ENCODE data around the gene CSGALNACT2. TPM values are rescaled to one million over a fixed set of nuclear protein-coding genes. Genes with fewer than 3 reads are reported as not detected.

CSGALNACT2 gene
- total RNA-seq, 1 experiment from 2014 or later: 10.0 TPM

DNA sequence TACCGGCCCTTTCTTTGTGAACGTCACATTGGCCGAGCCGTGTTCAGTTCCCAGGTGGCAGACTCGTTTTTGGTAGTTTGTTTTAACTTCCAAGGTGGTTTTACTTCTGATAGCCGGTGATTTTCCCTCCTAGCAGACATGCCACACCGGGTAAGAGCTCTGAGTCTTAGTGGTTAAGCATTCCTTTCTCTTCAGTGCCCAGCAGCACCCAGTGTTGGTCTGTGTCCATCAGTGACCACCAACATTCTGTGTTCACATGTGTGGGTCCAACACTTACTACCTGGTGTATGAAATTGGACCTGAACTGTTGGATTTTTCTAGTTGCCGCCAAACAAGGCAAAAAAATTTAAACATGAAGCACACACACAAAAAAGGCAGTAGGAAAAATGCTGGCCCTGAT, 9.9 kb upstream of the CSGALNACT2 start:
- CTCF ChIA-PET: interaction anchor here (0.5 kb wide), 1 partner anchor 22 kb away, joined by 8 read pairs; no protein-coding TSS in a partner anchor
- no peak overlapping the region for H3K4me3 Mint-ChIP-seq (ENCODE audit: low read depth, unreplicated experiment)
- TF ChIP-seq, protein P1, sequence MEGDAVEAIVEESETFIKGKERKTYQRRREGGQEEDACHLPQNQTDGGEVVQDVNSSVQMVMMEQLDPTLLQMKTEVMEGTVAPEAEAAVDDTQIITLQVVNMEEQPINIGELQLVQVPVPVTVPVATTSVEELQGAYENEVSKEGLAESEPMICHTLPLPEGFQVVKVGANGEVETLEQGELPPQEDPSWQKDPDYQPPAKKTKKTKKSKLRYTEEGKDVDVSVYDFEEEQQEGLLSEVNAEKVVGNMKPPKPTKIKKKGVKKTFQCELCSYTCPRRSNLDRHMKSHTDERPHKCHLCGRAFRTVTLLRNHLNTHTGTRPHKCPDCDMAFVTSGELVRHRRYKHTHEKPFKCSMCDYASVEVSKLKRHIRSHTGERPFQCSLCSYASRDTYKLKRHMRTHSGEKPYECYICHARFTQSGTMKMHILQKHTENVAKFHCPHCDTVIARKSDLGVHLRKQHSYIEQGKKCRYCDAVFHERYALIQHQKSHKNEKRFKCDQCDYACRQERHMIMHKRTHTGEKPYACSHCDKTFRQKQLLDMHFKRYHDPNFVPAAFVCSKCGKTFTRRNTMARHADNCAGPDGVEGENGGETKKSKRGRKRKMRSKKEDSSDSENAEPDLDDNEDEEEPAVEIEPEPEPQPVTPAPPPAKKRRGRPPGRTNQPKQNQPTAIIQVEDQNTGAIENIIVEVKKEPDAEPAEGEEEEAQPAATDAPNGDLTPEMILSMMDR (IDR thresholded peaks at IDR 0.05; ENCODE audit: unreplicated experiment): no peak
- no TSS peak for BruUV-seq (replicated peaks)
- no peaks in the 10 kb centered on the region for H3K9me3 Mint-ChIP-seq (ENCODE audit: low read depth, unreplicated experiment)
- H3K27ac Mint-ChIP-seq (ENCODE audit: unreplicated experiment): no peak overlapping the region
- H3K4me1 Mint-ChIP-seq (ENCODE audit: low read depth, unreplicated experiment): no peaks in the 10 kb centered on the region
- intact Hi-C loops (cut with micrococcal nuclease; ENCODE audit: unreplicated experiment): no loop called here
- DNase-seq: no peak
- H3K27me3 Mint-ChIP-seq (ENCODE audit: unreplicated experiment): peaks cover 87% of the 10 kb centered on the region
- no peaks in the 10 kb centered on the region for H3K36me3 Mint-ChIP-seq (ENCODE audit: insufficient read depth, unreplicated experiment)

DNA sequence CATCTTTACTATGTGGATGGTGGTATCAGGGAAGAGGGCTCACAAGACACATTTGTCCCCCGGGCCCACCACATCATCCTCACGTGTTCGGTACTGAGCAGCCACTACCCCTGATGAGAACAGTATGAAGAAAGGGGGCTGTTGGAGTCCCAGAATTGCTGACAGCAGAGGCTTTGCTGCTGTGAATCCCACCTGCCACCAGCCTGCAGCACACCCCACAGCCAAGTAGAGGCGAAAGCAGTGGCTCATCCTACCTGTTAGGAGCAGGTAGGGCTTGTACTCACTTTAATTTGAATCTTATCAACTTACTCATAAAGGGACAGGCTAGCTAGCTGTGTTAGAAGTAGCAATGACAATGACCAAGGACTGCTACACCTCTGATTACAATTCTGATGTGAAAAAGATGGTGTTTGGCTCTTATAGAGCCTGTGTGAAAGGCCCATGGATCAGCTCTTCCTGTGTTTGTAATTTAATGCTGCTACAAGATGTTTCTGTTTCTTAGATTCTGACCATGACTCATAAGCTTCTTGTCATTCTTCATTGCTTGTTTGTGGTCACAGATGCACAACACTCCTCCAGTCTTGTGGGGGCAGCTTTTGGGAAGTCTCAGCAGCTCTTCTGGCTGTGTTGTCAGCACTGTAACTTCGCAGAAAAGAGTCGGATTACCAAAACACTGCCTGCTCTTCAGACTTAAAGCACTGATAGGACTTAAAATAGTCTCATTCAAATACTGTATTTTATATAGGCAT, 9.1 kb upstream of the CSGALNACT2 start:
- TF ChIP-seq, protein P1 (IDR thresholded peaks at IDR 0.05; ENCODE audit: unreplicated experiment): no peak
- Mint-ChIP-seq H3K27ac (ENCODE audit: unreplicated experiment) (no peak overlapping the region), H3K27me3 (ENCODE audit: unreplicated experiment) (peaks cover 84% of the 10 kb centered on the region), H3K36me3 (ENCODE audit: insufficient read depth, unreplicated experiment) (no peaks in the 10 kb centered on the region), H3K4me3 (ENCODE audit: low read depth, unreplicated experiment) (no peak overlapping the region), H3K9me3 (ENCODE audit: low read depth, unreplicated experiment) (no peaks in the 10 kb centered on the region), H3K4me1 (ENCODE audit: low read depth, unreplicated experiment) (no peaks in the 10 kb centered on the region)
- intact Hi-C loops (cut with micrococcal nuclease; ENCODE audit: unreplicated experiment): no loop called here
- no TSS peak for BruUV-seq (replicated peaks)
- CTCF ChIA-PET: no interaction called here
- no peak for DNase-seq

DNA sequence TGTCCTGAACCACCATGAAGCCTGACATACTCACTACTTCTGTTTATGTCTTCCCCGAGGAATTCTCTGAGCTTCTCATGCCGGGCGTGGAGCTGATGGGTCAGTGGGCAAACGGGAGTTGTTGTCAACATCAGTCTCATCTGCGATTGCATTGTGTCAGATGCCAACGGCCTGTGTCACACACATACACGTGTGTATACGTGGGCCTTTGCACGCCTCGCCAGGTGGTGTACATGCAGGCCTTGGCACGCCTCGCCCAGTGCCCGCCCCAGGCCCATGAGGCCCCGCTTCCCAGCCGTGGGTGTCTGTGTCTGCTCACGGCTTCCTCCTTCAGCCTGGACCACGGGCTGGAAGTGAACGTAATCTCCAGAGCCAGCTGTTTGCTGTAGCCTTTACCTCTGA, 7.5 kb upstream of the CSGALNACT2 start:
- Mint-ChIP-seq H3K27ac (ENCODE audit: unreplicated experiment) (no peak overlapping the region), H3K4me1 (ENCODE audit: low read depth, unreplicated experiment) (no peaks in the 10 kb centered on the region), H3K9me3 (ENCODE audit: low read depth, unreplicated experiment) (no peaks in the 10 kb centered on the region), H3K4me3 (ENCODE audit: low read depth, unreplicated experiment) (no peak overlapping the region), H3K27me3 (ENCODE audit: unreplicated experiment) (peaks cover 77% of the 10 kb centered on the region), H3K36me3 (ENCODE audit: insufficient read depth, unreplicated experiment) (no peaks in the 10 kb centered on the region)
- DNase-seq: no peak
- TF ChIP-seq, protein P1 (IDR thresholded peaks at IDR 0.05; ENCODE audit: unreplicated experiment): no peak
- intact Hi-C loops (cut with micrococcal nuclease; ENCODE audit: unreplicated experiment): loop anchor here (10.0 kb wide), 1 partner anchor 224 kb away; no protein-coding TSS in a partner anchor
- BruUV-seq (replicated peaks): no TSS peak
- CTCF ChIA-PET: no interaction called here

DNA sequence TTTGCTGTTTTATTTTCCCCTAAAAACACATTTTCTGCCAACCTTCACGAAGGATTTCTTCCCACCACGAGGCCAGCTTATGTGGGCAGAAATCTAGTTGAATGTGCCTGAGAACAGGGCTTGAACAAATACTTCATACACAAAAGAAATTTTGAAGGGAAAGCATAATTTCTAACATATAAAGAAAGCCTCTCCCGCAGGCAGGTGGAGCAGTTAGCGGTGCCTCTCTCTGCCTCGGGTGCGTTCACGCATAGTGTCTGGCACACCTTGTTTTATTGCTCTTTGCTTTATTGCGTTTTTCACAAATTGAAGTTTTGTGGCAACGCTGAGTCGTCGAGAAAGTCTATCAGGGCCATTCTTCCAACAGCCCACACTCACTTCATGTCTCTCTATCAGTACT, 7.0 kb upstream of the CSGALNACT2 start:
- no peaks in the 10 kb centered on the region for H3K4me1 Mint-ChIP-seq (ENCODE audit: low read depth, unreplicated experiment)

More for the DNA sequence above, 7.0 kb upstream of the CSGALNACT2 start:
- intact Hi-C loops (cut with micrococcal nuclease; ENCODE audit: unreplicated experiment): loop anchor here (10.0 kb wide), 1 partner anchor 224 kb away; no protein-coding TSS in a partner anchor
- BruUV-seq (replicated peaks): no TSS peak
- peaks cover 4% of the 10 kb centered on the region for H3K36me3 Mint-ChIP-seq (ENCODE audit: insufficient read depth, unreplicated experiment)
- CTCF ChIA-PET: no interaction called here
- TF ChIP-seq, protein P1 (IDR thresholded peaks at IDR 0.05; ENCODE audit: unreplicated experiment): no peak
- peaks cover 77% of the 10 kb centered on the region for H3K27me3 Mint-ChIP-seq (ENCODE audit: unreplicated experiment)
- DNase-seq: no peak
- no peak overlapping the region for H3K27ac Mint-ChIP-seq (ENCODE audit: unreplicated experiment)
- H3K4me3 Mint-ChIP-seq (ENCODE audit: low read depth, unreplicated experiment): no peak overlapping the region
- no peaks in the 10 kb centered on the region for H3K9me3 Mint-ChIP-seq (ENCODE audit: low read depth, unreplicated experiment)
